Activated CD4-positive, alpha-beta memory T cell treated with anti-CD3 and anti-CD28 coated beads, Interleukin-2, amount 10 ng/mL, durations not matched to agents 7 days and 5 days (primary cell): ENCODE results near the gene PDZK1IP1. TPM values are rescaled to one million over a fixed set of nuclear protein-coding genes. Genes with fewer than 3 reads are reported as not detected.

Experiments used
- total RNA-seq, 2 experiments: library from RNA; stranded (reverse); gene quantifications; one replicate each; pipeline ENCODE4 v1.2.3, GENCODE V29; 2021

PDZK1IP1 gene
- total RNA-seq, 2 experiments from 2014 or later, result not detected

Other genes starting within 250 kb of the PDZK1IP1 start
- not detected for gene CYP4A11, start 248.6 kb downstream of the PDZK1IP1 start, total RNA-seq
- gene CYP4X1, start 166.4 kb downstream of the PDZK1IP1 start, total RNA-seq, result not detected
- not detected for gene CYP4Z1, start 122.8 kb downstream of the PDZK1IP1 start, total RNA-seq
- not detected for gene CYP4A22, start 52.6 kb downstream of the PDZK1IP1 start, total RNA-seq
- not detected for gene TAL1, start 42.2 kb upstream of the PDZK1IP1 start, total RNA-seq
- gene STIL, start 124.1 kb upstream of the PDZK1IP1 start, total RNA-seq, result 10 to 100 TPM; 40.4 to 40.8 TPM
- gene CMPK1, start 143.8 kb upstream of the PDZK1IP1 start, total RNA-seq, result 100 to 1,000 TPM in 1 of 2 experiments, 10 to 100 TPM in 1; 99.3 to 106 TPM
- gene FOXE3, start 226.2 kb upstream of the PDZK1IP1 start, total RNA-seq, result not detected
- gene FOXD2, start 248.0 kb upstream of the PDZK1IP1 start, total RNA-seq, result under 1 TPM; 0.65 to 0.68 TPM